NCI-H82 treated with DMSO at 0.1 percent for 48 hours (cell line): ENCODE measurements around the gene ABHD2.
"Not testable (repeated sequence)": the region's sequence is repeated elsewhere in the genome, so short reads cannot be mapped to it uniquely, and the experiment has no call there.

Experiments
- DNase-seq: peaks from one replicate; lab custom pipeline; 2025; ENCODE audit not compliant: unreplicated experiment; lab: John Stamatoyannopoulos, UW

ABHD2 gene

GRCh38 chr15:89087830-89088604 lies at the start of gene ABHD2:
TSS of gene ABHD2 (plus strand) at chr15:89088456. CDS start at chr15:89116328, 27,872 bp downstream.
- DNase-seq = peak; percentile 99

GRCh38 chr15:89039142-89039541 lies 49.1 kb upstream of the ABHD2 start:
- no peak for DNase-seq

DNA sequence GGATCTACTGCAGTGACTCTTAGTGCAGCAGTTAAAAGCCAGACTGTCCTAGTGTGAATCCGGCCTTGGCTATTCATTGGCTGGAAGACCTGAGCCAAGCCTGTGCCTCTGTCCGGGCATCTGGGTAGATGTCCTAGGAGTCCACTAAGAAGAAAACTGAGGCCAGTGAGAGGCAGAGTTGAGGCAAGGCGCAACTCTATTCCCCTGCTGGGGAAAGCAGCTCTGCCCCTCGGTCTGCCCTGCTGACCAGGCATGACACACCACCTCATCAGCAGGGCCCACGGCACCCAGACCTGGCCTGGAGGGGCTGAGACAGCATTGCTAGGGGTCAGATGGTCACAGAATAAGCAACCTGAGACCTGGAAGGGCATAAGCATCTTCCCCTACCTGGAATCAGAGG lies 46.7 kb upstream of the ABHD2 start:
- no peak for DNase-seq

DNA sequence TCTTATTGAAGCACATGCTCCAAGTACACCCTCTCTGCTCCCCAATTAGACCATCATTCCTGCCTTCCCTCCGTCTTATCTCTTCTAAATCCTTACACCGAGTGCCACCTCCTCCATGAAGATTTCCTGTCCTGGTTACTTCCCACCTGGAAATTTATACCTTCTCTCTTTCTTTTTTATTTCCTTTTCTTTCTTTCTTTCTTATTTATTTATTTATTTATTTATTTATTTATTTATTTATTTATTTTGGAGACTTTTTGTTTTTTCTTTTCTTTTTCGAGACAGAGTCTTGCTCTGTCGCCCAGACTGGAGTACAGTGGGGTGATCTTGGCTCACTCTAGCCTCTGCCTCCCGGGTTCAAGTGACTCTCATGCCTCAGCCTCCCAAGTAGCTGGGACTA lies 45.9 kb upstream of the ABHD2 start:
- DNase-seq = no peak

- DNase-seq = no peak
These were observed 44.9 kb upstream of the ABHD2 start for GRCh38 chr15:89043031-89044002.

DNA sequence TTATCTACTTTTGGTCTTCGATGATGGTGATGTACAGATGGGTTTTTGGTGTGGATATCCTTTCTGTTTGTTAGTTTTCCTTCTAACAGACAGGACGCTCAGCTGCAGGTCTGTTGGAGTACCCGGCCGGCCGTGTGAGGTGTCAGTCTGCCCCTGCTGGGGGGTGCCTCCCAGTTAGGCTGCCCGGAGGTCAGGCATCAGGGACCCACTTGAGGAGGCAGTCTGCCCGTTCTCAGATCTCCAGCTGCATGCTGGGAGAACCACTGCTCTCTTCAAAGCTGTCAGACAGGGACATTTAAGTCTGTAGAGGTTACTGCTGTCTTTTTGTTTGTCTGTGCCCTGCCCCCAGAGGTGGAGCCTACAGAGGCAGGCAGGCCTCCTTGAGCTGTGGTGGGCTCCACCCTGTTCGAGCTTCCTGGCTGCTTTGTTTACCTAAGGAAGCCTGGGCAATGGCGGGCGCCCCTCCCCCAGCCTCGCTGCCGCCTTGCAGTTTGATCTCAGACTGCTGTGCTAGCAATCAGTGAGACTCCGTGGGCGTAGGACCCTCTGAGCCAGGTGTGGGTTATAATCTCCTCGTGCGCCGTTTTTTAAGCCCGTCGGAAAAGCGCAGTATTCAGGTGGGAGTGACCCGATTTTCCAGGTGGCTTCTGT lies 39.1 kb upstream of the ABHD2 start:
- DNase-seq = not testable (repeated sequence)

GRCh38 chr15:89051875-89052274 lies 36.4 kb upstream of the ABHD2 start:
- no peak for DNase-seq

GRCh38 chr15:89052474-89052873 lies 35.8 kb upstream of the ABHD2 start:
- DNase-seq = no peak

DNA sequence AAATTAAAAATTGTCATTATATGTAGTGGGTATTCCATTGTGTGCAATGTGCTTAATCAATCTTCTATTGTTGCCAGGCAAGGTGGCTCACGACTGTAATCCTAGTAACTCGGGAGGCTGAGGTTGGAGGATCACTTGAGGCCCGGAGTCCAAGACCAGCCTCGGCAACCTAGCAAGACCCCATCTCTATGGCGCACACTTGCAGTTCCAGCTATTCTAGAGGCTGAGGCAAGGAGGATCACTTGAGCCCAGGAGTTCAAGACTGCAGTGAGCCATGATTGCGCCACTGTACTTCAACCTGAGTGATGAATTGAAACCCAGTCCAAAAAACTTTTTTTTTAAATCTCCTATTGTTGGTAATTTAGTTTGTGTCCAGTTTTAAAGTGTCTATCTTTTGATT lies 33.4 kb upstream of the ABHD2 start:
- DNase-seq = no peak

GRCh38 chr15:89057506-89058133 lies 30.6 kb upstream of the ABHD2 start:
- peak; percentile 16 for DNase-seq

- DNase-seq = no peak
These were observed 29.9 kb upstream of the ABHD2 start for GRCh38 chr15:89058376-89058775.

DNA sequence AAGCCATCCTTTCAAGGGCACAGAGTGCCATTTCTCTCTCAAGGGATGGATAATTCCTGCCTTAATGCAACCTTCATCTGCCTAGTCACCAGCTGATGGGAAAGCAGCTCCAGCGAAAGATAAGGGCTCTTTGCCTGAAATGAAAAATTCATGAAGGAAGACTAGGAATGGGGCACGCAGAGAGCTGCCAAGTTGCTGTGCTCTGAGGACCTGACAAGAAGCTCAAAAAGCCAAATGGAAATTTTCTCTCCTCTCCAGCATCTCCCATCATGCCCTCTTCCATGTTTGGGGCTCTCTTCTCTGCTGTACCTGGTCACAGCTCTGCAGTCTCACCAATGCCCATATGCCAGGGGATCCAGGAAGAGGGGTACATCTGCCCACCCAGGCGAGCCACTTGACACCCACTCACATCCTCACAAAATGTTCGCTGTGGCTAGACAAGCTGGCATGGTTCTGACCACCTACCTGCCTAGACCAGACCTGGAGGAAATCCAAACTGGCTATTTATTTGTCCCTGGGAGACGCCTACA lies 29.3 kb upstream of the ABHD2 start:
- no peak for DNase-seq

DNA sequence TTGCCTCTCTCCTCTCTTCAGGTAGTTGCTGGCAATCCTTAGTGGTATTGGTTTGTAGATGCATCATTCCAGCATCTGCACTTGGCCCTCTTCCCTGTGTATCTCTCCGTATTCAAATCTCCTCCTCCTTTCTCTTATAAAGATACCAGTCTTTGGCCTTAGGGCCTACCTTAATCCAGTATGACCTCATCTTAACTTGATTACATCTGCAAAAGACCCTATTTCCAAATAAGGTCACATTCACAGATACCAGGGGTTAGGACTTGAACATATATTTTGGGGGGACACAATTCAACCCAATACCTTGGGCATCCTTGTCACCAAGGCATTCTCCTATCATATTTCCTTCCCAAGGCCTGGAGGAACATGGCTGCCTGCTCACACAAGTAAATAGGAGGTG lies 22.0 kb upstream of the ABHD2 start:
- DNase-seq = no peak

DNA sequence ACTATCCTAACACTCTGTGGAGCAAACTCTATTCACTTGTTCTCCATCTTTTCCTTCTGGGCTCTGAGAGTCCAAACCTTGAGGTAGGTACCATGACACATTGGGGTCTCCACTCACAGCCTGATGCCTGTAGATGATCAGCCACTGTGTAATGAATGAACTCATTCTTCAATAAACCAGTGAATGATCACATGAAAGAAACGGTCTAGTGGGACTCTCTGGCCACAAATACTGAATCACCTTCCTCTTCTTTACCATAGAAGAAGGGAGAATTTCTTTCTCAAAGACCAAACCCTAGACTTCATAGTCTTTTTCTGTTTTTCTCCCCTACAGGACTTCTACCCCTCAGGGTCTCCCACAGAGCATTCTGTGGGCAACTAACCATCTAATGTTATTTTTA lies 20.5 kb upstream of the ABHD2 start:
- DNase-seq = no peak

DNA sequence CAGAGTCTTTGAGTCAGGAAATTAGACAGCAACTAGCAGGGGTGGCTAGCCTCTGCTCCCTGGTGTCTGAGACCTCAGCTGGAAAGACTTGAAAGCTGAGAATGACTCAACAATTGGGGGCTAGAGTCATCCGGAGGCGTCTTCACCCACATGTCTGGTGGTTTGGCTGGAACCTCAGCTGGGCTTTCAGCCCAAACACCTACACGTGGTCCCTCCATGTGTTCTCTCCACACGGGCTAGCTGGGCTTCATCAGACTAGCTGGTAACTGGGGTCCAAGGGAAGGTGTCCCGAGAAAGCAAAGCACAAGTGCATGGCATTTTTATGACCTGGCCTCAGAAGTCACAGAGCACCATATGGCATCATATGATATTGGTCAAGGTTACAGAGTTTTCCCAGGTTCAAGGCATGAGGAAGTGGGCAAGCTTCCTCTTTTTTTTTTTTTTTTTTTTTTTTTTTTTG lies 19.9 kb upstream of the ABHD2 start:
- DNase-seq = no peak

DNA sequence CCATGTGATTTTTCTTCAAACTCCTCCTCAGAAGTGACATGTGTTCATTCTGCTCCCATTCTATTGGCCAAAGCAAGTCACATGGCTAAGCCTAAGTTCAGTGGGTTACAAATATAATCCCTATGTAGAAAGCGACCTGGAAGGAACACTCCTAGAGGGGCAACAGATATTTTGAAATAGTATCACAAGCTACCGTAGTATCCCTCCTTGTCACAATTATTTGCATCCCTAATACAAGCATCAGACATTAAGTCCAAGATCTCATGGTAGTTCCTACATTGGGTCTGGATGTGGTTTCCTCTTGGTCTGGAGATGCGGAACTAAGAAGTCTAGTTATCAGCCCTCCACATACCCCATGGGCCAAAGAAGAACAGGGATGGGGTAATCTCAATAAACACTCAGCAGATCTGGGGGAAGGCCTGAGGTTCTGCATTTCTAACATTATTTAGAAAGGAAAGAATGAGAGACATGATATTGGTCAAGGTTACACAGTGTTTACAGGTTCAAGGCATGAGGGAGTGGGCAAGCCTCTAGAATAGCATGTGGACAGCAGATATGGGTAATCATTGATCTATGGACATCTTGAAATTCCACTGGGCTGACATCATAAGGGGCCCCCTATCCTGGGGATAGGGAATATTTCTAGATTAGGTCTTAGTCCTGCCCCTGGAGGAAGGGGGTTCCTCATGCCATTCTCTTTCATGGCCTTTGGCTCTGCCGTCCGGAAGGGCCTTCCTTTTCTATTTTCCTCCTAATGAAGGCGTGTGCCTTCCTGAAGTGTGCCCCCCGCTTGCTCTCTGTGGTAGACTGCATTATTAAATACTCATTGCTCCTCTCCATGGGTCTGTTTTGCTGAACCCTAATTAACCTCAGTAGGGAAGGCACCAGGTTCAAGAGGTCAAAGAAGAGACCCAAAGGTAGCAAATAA lies 17.8 kb upstream of the ABHD2 start:
- no peak for DNase-seq

DNA sequence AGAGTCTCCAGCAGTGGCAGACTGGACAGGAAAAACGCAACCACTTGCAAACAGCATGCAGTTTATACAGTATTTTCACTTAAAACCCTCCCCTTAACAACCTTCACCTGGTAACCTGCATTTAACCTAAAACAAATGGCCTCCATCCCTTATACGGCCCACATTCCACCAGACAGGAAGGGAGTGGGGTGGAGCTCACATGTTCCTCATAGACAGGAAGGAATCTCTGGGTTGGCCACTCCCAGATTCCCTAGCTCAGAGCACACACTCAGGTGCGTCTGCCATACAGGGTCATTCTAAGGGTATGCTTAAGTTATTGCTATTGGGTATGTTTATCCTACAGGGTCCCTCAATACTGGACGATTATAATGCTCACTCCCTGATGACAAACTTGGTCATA lies 16.8 kb upstream of the ABHD2 start:
- DNase-seq = no peak

- no peak for DNase-seq
These were observed 15.9 kb upstream of the ABHD2 start for GRCh38 chr15:89072277-89072869.

- DNase-seq = no peak
These were observed 13.7 kb upstream of the ABHD2 start for GRCh38 chr15:89074402-89075012.
